Medulla oblongata (tissue), 1 donor: ENCODE results near the gene FUOM.
A peak's percentile ranks its signal among the peaks of the same experiment; 100 is the strongest.

Experiments
- DNase-seq: peaks from one replicate; pipeline ENCODE4 v3.0.0-alpha.2; 2015; ENCODE audit errors: extremely low spot score

FUOM gene, protein sequence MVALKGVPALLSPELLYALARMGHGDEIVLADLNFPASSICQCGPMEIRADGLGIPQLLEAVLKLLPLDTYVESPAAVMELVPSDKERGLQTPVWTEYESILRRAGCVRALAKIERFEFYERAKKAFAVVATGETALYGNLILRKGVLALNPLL

GRCh38 chr10:133357285-133358161 is at the start of gene FUOM:
FUOM (minus strand) TSS chr10:133358019; CDS start chr10:133358007, 12 bp downstream.
- DNase-seq, result peak; percentile 45

- no peak for DNase-seq
Observed at GRCh38 chr10:133405844-133406527, 48.2 kb upstream of the FUOM start.

DNA sequence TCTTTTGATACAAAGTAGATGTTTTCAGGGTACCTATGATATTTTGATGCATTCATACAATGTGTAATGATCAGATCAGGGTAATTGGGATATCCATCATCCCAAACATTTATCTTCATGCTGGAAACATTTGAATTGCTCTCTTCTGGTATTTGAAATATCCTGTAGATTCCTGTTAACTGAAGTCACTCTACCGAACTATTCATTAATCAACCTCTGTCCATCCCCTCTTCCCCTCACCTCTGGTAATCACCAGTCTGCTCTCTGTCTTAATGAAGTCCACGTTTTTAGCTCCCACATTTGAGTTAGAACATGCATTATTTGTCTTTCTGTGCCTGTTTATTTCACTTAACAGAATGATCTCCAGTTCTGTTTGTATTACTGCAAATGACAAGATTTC is 47.5 kb upstream of the FUOM start:
- DNase-seq, result no peak

DNA sequence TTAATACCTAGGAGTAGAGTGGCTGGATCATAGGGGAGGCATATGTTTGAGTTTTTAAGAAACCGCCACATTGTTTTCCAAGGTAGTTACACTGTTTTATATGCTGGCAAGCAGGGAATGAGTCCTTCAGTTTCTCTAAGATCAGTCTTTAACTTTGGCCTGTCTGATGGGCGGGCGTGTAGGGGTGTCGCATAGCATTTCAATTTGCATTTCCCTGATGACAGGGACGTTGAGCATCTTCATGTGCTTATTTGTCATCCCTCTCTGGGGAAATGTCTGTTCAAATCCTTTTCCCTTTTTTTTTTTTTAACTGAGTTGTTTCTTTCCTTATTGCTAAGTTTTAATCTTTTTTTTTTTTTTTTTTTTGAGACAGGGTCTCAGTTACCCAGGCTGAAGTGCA is 46.0 kb upstream of the FUOM start:
- no peak for DNase-seq

- DNase-seq, result no peak
Observed at GRCh38 chr10:133403359-133403758, 45.5 kb upstream of the FUOM start.

GRCh38 chr10:133401981-133402725 is 44.3 kb upstream of the FUOM start:
- no peak for DNase-seq

GRCh38 chr10:133401500-133401899 is 43.7 kb upstream of the FUOM start:
- DNase-seq, result no peak

- no peak for DNase-seq
Observed at GRCh38 chr10:133400624-133401424, 43.0 kb upstream of the FUOM start.

GRCh38 chr10:133399123-133399601 is 41.3 kb upstream of the FUOM start:
- DNase-seq, result no peak

DNA sequence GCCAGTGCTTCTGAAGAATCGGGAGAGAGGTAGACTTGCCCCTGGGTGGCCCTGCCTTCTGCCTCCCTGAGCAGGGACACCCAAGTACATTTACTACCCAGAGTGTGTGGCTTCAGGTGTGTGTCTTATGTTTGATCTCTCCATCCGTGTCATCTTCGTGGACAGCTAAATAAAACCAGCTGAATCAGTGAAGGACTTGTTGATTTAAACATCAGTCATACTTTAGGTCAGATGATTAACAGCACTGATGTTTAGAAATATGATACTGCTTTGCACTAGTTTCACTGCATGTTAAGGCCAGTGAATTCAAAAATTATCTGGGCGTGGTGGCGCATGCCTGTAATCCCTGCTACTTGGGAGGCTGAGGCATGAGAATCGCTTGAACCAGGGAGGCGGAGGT is 40.1 kb upstream of the FUOM start:
- no peak for DNase-seq

- DNase-seq, result no peak
Observed at GRCh38 chr10:133396035-133396624, 38.3 kb upstream of the FUOM start.

DNA sequence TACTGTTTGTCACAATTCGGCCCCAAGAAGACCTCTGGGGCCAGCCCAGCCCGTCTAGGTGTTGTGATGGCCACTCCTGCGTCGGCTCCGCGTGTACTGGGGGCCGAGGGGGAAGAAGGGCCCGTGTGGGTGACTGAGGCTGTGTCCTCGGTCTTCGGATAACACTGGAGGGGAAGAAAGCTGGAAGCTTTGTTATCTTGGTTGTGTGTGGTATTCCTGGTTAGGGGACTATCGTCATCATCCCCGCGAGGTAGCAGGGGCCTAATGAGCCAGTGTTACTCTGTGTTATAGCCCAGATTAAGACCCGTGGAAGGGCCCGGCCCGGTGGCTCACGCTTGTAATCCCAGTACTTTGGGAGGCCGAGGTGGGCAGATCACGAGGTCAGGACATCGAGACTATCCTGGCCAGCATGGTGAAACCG is 37.0 kb upstream of the FUOM start:
- DNase-seq, result no peak

GRCh38 chr10:133394064-133394663 is 36.3 kb upstream of the FUOM start, which contains the start of gene MTG1:
MTG1 (plus strand) TSS chr10:133394157; CDS start chr10:133394221, 64 bp downstream.
- peak; percentile 97 for DNase-seq

DNA sequence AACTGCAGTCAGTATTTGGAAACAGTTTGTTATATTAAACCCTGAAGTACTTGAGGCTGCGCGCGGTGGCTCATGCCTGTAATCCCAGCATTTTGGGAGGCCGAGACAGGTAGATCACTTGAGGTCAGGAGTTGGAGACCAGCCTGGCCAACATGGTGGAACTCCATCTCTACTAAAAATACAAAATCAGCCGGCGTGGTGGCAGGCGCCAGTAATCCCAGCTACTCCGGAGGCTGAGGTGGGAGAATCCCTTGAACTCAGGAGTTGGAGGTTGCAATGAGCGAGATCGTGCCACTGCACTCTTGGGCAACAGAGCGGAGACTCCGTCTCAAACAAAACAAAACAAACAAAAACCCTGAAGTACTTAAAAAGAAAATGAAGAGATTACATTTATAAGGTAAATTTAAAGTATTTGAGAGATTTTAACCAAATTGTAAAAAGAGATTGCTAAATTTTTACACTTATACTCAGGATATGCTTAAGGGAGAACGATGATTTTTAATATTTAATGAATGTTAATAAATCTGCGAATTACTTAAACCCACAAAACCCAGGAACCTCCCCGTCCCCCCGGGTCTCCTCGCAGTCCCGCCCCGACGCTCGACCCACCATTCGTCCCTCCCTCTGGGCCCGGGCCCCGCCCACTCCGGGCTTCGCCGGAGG is 35.7 kb upstream of the FUOM start:
- no peak for DNase-seq

DNA sequence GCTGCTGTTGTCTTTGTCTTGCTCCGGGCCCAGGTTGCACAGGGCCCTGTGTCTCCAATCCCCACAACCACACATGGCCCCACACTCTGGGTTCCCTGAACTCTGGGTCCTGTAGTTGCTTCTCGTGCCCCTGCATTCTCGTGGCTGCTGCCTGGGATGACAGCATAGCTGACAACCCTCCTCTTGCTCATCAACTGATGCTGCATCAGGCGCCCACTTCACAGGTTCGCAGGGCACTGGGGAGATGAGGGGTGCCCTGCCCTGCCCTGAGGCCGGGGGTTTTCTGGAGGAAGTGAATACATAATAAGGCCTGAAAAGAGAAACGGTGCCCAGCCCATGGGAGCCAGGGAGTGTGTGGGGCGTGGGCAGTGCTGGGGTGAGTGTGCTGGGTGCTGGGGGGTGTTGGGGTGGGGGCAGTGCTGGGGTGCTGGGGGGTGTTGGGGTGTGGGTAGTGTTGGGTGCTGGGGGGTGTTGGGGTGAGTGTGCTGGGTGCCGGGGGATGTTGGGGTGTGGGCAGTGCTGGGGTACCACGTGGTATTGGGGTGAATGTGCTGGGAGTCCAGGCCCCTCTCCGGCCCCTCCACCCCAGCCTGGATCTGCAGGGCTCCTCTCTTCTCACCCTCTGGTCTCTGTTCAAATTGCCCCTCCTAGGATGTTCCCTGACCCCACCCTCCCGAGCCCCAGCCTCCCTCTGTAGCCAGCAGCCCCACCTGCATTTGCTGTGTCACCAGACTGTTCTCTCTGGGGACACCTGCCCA is 34.1 kb upstream of the FUOM start:
- DNase-seq, result no peak

- DNase-seq, result no peak
Observed at GRCh38 chr10:133391249-133391635, 33.4 kb upstream of the FUOM start.

- no peak for DNase-seq
Observed at GRCh38 chr10:133390597-133391248, 32.9 kb upstream of the FUOM start.
